K562 (cell line): ENCODE measurements around the gene KRT4. TPM values are rescaled to one million over a fixed set of nuclear protein-coding genes. Genes with fewer than 3 reads are reported as not detected.

Experiments used
- ATAC-seq: fragments of 200-7000 bp; cut with Tn5 transposase; 3 replicates; pipeline ENCODE4 v1.9.1; 2020; ENCODE audit warnings: moderate library complexity
- BruUV-seq: library from RNA; stranded (reverse); fragments of 400-500 nt; replicated peaks from 2 replicates; lab custom pipeline; 2021; lab: Mats Ljungman, UMichigan
- CTCF ChIA-PET: fragments of 300-600 bp; formaldehyde crosslinking; extraction: SDS; loops from one replicate; lab custom pipeline; 2021; ENCODE audit warnings: low intra/inter-chr PET ratio; lab: Yijun Ruan, JAX
- POLR2A ChIA-PET: fragments of 300-600, 350-650 bp; sonication (Branson Sonifier 250); formaldehyde crosslinking; extraction: SDS; loops from one replicate; lab custom pipeline; 2021; ENCODE audit warnings: antibody characterized with exemption, inconsistent platforms; lab: Yijun Ruan, JAX
- DNase-seq, 4 experiments: peaks; one replicate each; pipeline versions ENCODE4 v3.0.0 to v3.0.0-alpha.2; 2011 to 2018; ENCODE audit warnings: low spot score in 3 of 4, mixed read lengths in 3 of 4; ENCODE audit errors: extremely low read depth in 1 of 4
- FAIRE-seq: peaks from 2 replicates; lab custom pipeline; 2011; peaks lifted over from hg19 to GRCh38; lab: Jason Lieb, UNC
- H2AFZ ChIP-seq: 2 replicates; pipeline ENCODE4 v1.6.0; 2011; ENCODE audit warnings: low read depth, low read length, control low read depth, inconsistent platforms
- H3K27ac ChIP-seq: fragments of 200-600 bp; 3 replicates; pipeline ENCODE4 v1.8.0; 2011; ENCODE audit warnings: low read depth, mild to moderate bottlenecking, control low read depth, inconsistent platforms, low read length, moderate library complexity, mixed read lengths; ENCODE audit errors: extremely low read depth
- H3K27me3 ChIP-seq, 2 experiments: fragments of 300-600 bp in 1 of 2; 2 replicates in 1 of 2; 3 replicates in 1 of 2; pipeline versions ENCODE4 v1.6.0 to v1.8.0; 2011; ENCODE audit warnings: inconsistent platforms in 2 of 2, low read length in 2 of 2, mild to moderate bottlenecking in 1 of 2, mixed read lengths in 1 of 2, moderate library complexity in 1 of 2; ENCODE audit not compliant: control insufficient read depth in 2 of 2, insufficient read depth in 2 of 2
- H3K36me3 ChIP-seq: fragments of 300-600 bp; 3 replicates; pipeline ENCODE4 v1.8.0; 2011; ENCODE audit warnings: mild to moderate bottlenecking, low read length, inconsistent platforms; ENCODE audit not compliant: control insufficient read depth, insufficient read depth
- H3K4me1 ChIP-seq, 2 experiments: fragments of 200-600 bp in 1 of 2; replicated peaks in 1 of 2; 2 replicates in 1 of 2; 3 replicates in 1 of 2; pipeline versions ENCODE4 v1.5.1 to v1.8.0; 2011; ENCODE audit warnings: inconsistent platforms in 2 of 2, low read length in 2 of 2, mild to moderate bottlenecking in 1 of 2, mixed read lengths in 1 of 2, moderate library complexity in 1 of 2; ENCODE audit not compliant: control insufficient read depth in 2 of 2, insufficient read depth in 2 of 2
- H3K4me2 ChIP-seq: 2 replicates; pipeline ENCODE4 v1.6.1; 2011; ENCODE audit warnings: low read length, control low read depth, inconsistent platforms, mixed read lengths; ENCODE audit not compliant: insufficient read depth
- H3K4me3 ChIP-seq: fragments of 200-600 bp; sonication (generic), shearing (Covaris generic); 2 replicates; pipeline ENCODE4 v1.5.1; 2016; ENCODE audit warnings: control low read depth, inconsistent platforms
- H3K79me2 ChIP-seq: fragments of 200-600 bp; 3 replicates; pipeline ENCODE4 v1.8.0; 2011; ENCODE audit warnings: low read length, inconsistent platforms; ENCODE audit not compliant: control insufficient read depth, insufficient read depth
- H3K9ac ChIP-seq, 2 experiments: 2 replicates each; pipeline versions ENCODE4 v1.6.0 to v1.6.1; 2011; ENCODE audit warnings: low read depth in 2 of 2, low read length in 2 of 2, control low read depth in 1 of 2, inconsistent platforms in 1 of 2, mild to moderate bottlenecking in 1 of 2, mixed read lengths in 1 of 2; ENCODE audit not compliant: insufficient read depth in 1 of 2
- H3K9me1 ChIP-seq: one replicate; pipeline ENCODE4 v1.6.0; 2011; ENCODE audit warnings: inconsistent platforms, mild to moderate bottlenecking, low read length, moderate library complexity; ENCODE audit not compliant: control insufficient read depth, insufficient read depth
- H3K9me3 ChIP-seq: replicated peaks from 2 replicates; pipeline ENCODE4 v1.5.1; 2011; ENCODE audit warnings: low read depth, low read length, inconsistent platforms; ENCODE audit not compliant: control insufficient read depth, insufficient read depth
- H4K20me1 ChIP-seq: replicated peaks from 2 replicates; pipeline ENCODE4 v1.6.1; 2011; ENCODE audit warnings: low read length, inconsistent platforms, mixed read lengths; ENCODE audit not compliant: control insufficient read depth, insufficient read depth
- HMG20B ChIP-seq: fragments of 250-450 bp; sonication (Bioruptor Pico); IDR thresholded peaks from 2 replicates; pipeline ENCODE4 v1.5.0; 2021; ENCODE audit warnings: mild to moderate bottlenecking
- IFI16 ChIP-seq: fragments of 250-450 bp; sonication (Bioruptor Pico); IDR thresholded peaks from 2 replicates; pipeline ENCODE4 v2.1.2; 2022; ENCODE audit warnings: mild to moderate bottlenecking, inconsistent platforms
- MEF2A ChIP-seq: IDR thresholded peaks from 2 replicates; pipeline ENCODE4 v1.6.1; 2011; ENCODE audit warnings: low read depth, mild to moderate bottlenecking, low read length, moderate library complexity; ENCODE audit not compliant: control insufficient read depth
- NCOA4 ChIP-seq: fragments of 450-650 bp; IDR thresholded peaks from 2 replicates; pipeline ENCODE4 v1.6.1; 2018; ENCODE audit warnings: mild to moderate bottlenecking; ENCODE audit not compliant: partially characterized antibody
- PRMT5 ChIP-seq: sonication (generic); formaldehyde crosslinking; IDR thresholded peaks from 2 replicates; pipeline ENCODE4 v1.5.0; 2020; ENCODE audit warnings: missing genetic modification reagents
- ZNF263 ChIP-seq: sonication (generic); formaldehyde crosslinking; IDR thresholded peaks from 2 replicates; pipeline ENCODE4 v1.8.0; 2022; ENCODE audit warnings: mild to moderate bottlenecking, missing genetic modification reagents, borderline replicate concordance
- ZNF3 ChIP-seq: fragments of 250-450 bp; sonication (Bioruptor Pico); IDR thresholded peaks from 2 replicates; pipeline ENCODE4 v1.5.0; 2021; ENCODE audit warnings: mild to moderate bottlenecking, moderate library complexity
- ZNF444 ChIP-seq: fragments of 250-450 bp; sonication (Bioruptor Pico); IDR thresholded peaks from 2 replicates; pipeline ENCODE4 v1.4.0; 2020; ENCODE audit warnings: mild to moderate bottlenecking, moderate library complexity
- WGBS: fragments of 100-300 bp; shearing (Covaris generic); methylation state at CpG from one replicate; pipeline ENCODE4 v1.1.6; 2016; ENCODE audit warnings: low coverage, mixed read lengths; ENCODE audit not compliant: insufficient coverage; ENCODE audit errors: missing lambda C conversion rate; 5-methylcytosine and 5-hydroxymethylcytosine counted together
- in situ Hi-C: fragments of 300-500 bp; cut with MboI; formaldehyde crosslinking; loops from 4 replicates; pipeline ENCODE4 v1.15.0; 2018; ENCODE audit warnings: inconsistent platforms, mixed read lengths
- intact Hi-C: fragments of 100-400 bp; cut with micrococcal nuclease; formaldehyde crosslinking; loops from 2 replicates; pipeline ENCODE4 v1.14.2; 2022
- polyA plus RNA-seq, 8 experiments: library from polyadenylated mRNA; depleted of rRNA in 4 of 8; stranded (reverse) in 5 of 8; unstranded in 3 of 8; fragments of >200 nt; fragmentation: Nextera tagmentation in 2 of 8; fragmentation: Illumina TruSeq in 1 of 8; extraction: Ambion mirVana in 2 of 8; extraction: Trizol in 1 of 8; gene quantifications; 2 replicates each; pipeline versions ENCODE4 v1.2.1 to v1.2.3, GENCODE V29; 2011 to 2014; ENCODE audit warnings: inconsistent platforms in 1 of 8, missing spikeins in 1 of 8
- total RNA-seq, 7 experiments: library from RNA; depleted of rRNA in 6 of 7; stranded (reverse); fragments of >200 nt in 6 of 7; fragmentation: Illumina TruSeq in 2 of 7; extraction: Trizol in 2 of 7; gene quantifications; 2 replicates each; pipeline versions ENCODE4 v1.2.1 to v1.2.3, GENCODE V29; 2011 to 2021; ENCODE audit warnings: low replicate concordance in 1 of 7
- TF ChIP-seq, protein P1 (sequence below): fragments of 250-450 bp; sonication (Bioruptor Pico); IDR thresholded peaks from 2 replicates; pipeline ENCODE4 v1.4.0; 2020; ENCODE audit warnings: mild to moderate bottlenecking
- TF ChIP-seq, protein P2 (sequence below), 3 experiments: fragments of 200-800 bp in 1 of 3; fragments of 250-450 bp in 1 of 3; fragments of 450-650 bp in 1 of 3; sonication (Bioruptor Pico) in 1 of 3; sonication (Bioruptor generic) in 1 of 3; formaldehyde crosslinking in 1 of 3; IDR thresholded peaks; 2 replicates each; pipeline versions ENCODE4 v1.6.1 to v1.8.0; 2016 to 2022; ENCODE audit warnings: mild to moderate bottlenecking in 2 of 3, missing genetic modification characterization in 2 of 3, missing compliant biosample characterization in 1 of 3, moderate library complexity in 1 of 3
- TF ChIP-seq, protein P3 (sequence below): fragments of 450-650 bp; IDR thresholded peaks from 2 replicates; pipeline ENCODE4 v1.6.1; 2016
- TF ChIP-seq, protein P4 (sequence below), 3 experiments: fragments of 200-800 bp in 1 of 3; sonication (Bioruptor generic) in 1 of 3; sonication (generic) in 1 of 3; formaldehyde crosslinking in 1 of 3; IDR thresholded peaks; 2 replicates each; pipeline versions ENCODE4 v1.6.1 to v1.8.0; 2016 to 2022; ENCODE audit warnings: mild to moderate bottlenecking in 2 of 3, missing compliant biosample characterization in 2 of 3, missing genetic modification characterization in 2 of 3, missing genetic modification reagents in 1 of 3

KRT4 gene
- total and polyA plus RNA-seq, 9 of the 15 experiments (the other 6 are each of a cell fraction or from before 2014, with no cell fraction given), result not detected

DNA sequence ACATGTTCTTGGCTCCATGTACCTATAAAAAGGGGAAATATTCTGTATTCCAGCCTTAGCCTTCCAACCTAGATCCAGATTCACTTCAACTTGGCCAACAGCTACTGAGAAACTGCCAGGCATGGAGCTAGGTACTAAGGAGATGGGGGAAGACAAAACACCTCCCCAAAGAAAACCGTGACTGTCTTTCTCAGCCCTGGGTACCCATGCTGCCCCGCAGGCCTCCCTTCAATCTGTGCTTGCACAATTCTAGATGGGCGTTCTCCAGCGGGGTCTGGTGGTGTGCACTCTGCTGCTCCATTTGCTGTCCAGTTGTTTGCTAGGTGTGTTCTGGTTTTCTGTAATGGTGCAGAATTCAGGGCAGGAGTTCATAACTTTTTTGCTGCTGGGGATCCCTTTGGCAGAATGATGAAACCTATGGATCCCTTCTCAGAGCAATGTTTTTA lies 817 bp upstream of the KRT4 start:
- Histone ChIP-seq H3K4me2 (no peak overlapping the region), H3K4me1 (no peaks in the 10 kb centered on the region; a peak in 3 of 5 replicates), H3K9me1 (peaks cover 2% of the 10 kb centered on the region), H3K27ac (no peak overlapping the region), H3K79me2 (no peaks in the 10 kb centered on the region), H3K36me3 (no peaks in the 10 kb centered on the region), H3K9ac (no peak overlapping the region), H2AFZ (no peak overlapping the region), H3K9me3 (no peaks in the 10 kb centered on the region), H4K20me1 (no peaks in the 10 kb centered on the region; the same call in 1 of the 2 replicates), H3K4me3 (no peak overlapping the region), H3K27me3 (peaks cover 23 to 52% of the 10 kb centered on the region in 2 experiments)
- ATAC-seq (no peak), FAIRE-seq (no peak), DNase-seq (no peak)
- POLR2A ChIA-PET, result interaction anchor here (0.8 kb wide), 1 partner anchor 9 kb away, joined by 3 read pairs; no protein-coding TSS in a partner anchor
- intact Hi-C loops, result no loop called here
- CTCF ChIA-PET, result no interaction called here
- in situ Hi-C loops, result no loop called here
- TF ChIP-seq ZNF263 (CRISPR knock-in tag) (no peak), NCOA4 (no peak), ZNF444 (CRISPR knock-in tag) (no peak), IFI16 (CRISPR knock-in tag) (no peak), HMG20B (CRISPR knock-in tag) (no peak), ZNF3 (CRISPR knock-in tag) (no peak), PRMT5 (CRISPR knock-in tag) (no peak), MEF2A (no peak)
- TF ChIP-seq, protein P1, sequence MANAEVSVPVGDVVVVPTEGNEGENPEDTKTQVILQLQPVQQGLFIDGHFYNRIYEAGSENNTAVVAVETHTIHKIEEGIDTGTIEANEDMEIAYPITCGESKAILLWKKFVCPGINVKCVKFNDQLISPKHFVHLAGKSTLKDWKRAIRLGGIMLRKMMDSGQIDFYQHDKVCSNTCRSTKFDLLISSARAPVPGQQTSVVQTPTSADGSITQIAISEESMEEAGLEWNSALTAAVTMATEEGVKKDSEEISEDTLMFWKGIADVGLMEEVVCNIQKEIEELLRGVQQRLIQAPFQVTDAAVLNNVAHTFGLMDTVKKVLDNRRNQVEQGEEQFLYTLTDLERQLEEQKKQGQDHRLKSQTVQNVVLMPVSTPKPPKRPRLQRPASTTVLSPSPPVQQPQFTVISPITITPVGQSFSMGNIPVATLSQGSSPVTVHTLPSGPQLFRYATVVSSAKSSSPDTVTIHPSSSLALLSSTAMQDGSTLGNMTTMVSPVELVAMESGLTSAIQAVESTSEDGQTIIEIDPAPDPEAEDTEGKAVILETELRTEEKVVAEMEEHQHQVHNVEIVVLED (CRISPR knock-in tag), result no peak
- TF ChIP-seq, protein P2, sequence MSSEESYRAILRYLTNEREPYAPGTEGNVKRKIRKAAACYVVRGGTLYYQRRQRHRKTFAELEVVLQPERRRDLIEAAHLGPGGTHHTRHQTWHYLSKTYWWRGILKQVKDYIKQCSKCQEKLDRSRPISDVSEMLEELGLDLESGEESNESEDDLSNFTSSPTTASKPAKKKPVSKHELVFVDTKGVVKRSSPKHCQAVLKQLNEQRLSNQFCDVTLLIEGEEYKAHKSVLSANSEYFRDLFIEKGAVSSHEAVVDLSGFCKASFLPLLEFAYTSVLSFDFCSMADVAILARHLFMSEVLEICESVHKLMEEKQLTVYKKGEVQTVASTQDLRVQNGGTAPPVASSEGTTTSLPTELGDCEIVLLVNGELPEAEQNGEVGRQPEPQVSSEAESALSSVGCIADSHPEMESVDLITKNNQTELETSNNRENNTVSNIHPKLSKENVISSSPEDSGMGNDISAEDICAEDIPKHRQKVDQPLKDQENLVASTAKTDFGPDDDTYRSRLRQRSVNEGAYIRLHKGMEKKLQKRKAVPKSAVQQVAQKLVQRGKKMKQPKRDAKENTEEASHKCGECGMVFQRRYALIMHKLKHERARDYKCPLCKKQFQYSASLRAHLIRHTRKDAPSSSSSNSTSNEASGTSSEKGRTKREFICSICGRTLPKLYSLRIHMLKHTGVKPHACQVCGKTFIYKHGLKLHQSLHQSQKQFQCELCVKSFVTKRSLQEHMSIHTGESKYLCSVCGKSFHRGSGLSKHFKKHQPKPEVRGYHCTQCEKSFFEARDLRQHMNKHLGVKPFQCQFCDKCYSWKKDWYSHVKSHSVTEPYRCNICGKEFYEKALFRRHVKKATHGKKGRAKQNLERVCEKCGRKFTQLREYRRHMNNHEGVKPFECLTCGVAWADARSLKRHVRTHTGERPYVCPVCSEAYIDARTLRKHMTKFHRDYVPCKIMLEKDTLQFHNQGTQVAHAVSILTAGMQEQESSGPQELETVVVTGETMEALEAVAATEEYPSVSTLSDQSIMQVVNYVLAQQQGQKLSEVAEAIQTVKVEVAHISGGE (CRISPR knock-in tag; IDR thresholded peaks at IDR 0.05), result no peak
- TF ChIP-seq, protein P3, sequence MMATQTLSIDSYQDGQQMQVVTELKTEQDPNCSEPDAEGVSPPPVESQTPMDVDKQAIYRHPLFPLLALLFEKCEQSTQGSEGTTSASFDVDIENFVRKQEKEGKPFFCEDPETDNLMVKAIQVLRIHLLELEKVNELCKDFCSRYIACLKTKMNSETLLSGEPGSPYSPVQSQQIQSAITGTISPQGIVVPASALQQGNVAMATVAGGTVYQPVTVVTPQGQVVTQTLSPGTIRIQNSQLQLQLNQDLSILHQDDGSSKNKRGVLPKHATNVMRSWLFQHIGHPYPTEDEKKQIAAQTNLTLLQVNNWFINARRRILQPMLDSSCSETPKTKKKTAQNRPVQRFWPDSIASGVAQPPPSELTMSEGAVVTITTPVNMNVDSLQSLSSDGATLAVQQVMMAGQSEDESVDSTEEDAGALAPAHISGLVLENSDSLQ, result no peak
- TF ChIP-seq, protein P4, sequence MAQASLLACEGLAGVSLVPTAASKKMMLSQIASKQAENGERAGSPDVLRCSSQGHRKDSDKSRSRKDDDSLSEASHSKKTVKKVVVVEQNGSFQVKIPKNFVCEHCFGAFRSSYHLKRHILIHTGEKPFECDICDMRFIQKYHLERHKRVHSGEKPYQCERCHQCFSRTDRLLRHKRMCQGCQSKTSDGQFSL (CRISPR knock-in tag; IDR thresholded peaks at IDR 0.05), result no peak
- TF ChIP-seq, protein P4 (tag; IDR thresholded peaks at IDR 0.05), result no peak
- no TSS peak for BruUV-seq
- WGBS, result 0% methylated on average over 4 of the region's 4 CpGs
